ENCODE data around the gene TECR. TPM values are rescaled to one million over a fixed set of nuclear protein-coding genes. Genes with fewer than 3 reads are reported as not detected.
A peak's percentile ranks its signal among the peaks of the same experiment; 100 is the strongest.
"Not testable (repeated sequence)": the region's sequence is repeated elsewhere in the genome, so short reads cannot be mapped to it uniquely, and the experiment has no call there.

TECR gene
- total RNA-seq, 2 experiments from 2014 or later: 102 to 105 TPM

DNA sequence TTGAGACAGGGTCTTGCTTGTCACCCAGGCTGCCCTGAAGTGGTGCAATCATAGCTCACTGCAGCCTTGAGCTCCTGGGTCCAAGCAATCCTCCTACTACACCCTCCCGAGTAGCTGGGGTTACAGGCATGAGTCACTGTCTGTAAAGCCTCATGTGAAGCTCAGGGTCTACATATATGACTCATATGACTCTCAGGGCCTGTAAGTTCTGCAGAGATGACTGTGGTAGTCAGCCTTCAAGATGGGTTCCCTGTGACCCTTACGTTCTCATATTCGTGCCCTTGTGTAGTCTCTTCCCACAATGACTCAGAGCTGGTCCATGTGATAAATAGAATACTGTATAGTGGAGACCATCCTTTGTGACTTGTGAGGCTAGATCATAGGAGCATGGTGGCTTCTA lies 55.8 kb downstream of the TECR start:
- intact Hi-C loops (cut with micrococcal nuclease); H3K36me3 Mint-ChIP-seq (ENCODE audit: low read depth); H3K9me3 Mint-ChIP-seq; H3K27me3 Mint-ChIP-seq (ENCODE audit: low read depth); H3K4me3 Mint-ChIP-seq; CTCF ChIA-PET; H3K27ac Mint-ChIP-seq: not testable (repeated sequence)
- peaks cover 10% of the 10 kb centered on the region for H3K4me1 Mint-ChIP-seq (ENCODE audit: low read depth)
- peak; percentile 66 for DNase-seq

- DNase-seq: peak; percentile 55
- intact Hi-C loops (cut with micrococcal nuclease); H3K9me3 Mint-ChIP-seq; H3K4me3 Mint-ChIP-seq; H3K36me3 Mint-ChIP-seq (ENCODE audit: low read depth); H3K27me3 Mint-ChIP-seq (ENCODE audit: low read depth); H3K27ac Mint-ChIP-seq; CTCF ChIA-PET; H3K4me1 Mint-ChIP-seq (ENCODE audit: low read depth): not testable (repeated sequence)
These were observed 60.0 kb downstream of the TECR start for GRCh38 chr19:14589433-14589832.

DNA sequence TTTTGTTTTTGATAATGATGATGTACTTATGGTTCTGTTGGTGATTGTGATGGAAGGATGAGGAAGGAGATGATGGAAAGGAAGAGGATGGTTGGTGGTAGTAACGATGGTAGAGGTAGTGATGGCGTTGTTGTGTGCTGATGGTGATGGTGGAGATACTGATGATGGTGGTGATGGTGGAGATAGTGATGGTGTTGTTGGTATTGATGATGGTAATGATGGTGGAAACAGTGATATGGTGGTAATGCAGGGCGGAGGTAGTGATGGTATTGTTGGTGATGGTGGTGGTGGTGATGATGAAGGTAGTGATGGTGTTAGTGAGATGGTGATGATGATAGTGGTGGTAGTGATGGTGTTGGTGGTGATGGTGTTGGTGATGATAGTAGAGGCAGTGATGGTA lies 66.2 kb downstream of the TECR start:
- Mint-ChIP-seq H3K27ac (no peak overlapping the region), H3K27me3 (ENCODE audit: low read depth) (peaks cover 4% of the 10 kb centered on the region), H3K4me3 (no peak overlapping the region), H3K4me1 (ENCODE audit: low read depth) (no peaks in the 10 kb centered on the region), H3K36me3 (ENCODE audit: low read depth) (no peaks in the 10 kb centered on the region), H3K9me3 (peaks cover 5% of the 10 kb centered on the region)
- intact Hi-C loops (cut with micrococcal nuclease): no loop called here
- CTCF ChIA-PET: no interaction called here
- no peak for DNase-seq

DNA sequence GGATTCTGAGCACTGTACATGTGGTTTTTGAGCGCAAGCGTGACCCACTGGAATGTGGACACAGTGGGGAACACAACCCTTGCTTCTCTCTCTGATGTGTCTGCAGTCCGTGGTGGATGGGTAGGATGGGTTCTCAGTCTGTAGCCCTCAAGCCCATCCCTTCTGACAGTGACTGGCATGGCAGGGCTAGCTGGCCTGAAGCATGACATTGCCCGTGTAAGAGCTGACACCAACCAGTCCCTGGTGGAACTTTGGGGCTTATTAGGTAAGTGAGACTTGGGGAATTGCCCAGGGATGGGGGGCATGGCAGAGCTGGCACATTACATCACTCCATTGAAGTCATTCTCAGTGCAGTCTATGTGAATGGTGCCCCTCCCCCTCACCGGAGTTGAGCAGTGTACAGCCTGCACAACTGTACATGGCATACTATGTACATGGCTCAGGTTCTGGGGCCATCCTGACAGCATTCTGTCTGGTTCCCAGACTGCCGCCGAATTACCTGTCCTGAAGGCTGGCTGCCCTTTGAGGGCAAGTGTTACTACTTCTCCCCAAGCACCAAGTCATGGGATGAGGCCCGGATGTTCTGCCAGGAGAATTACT lies 70.3 kb downstream of the TECR start:
- Mint-ChIP-seq H3K36me3 (ENCODE audit: low read depth) (no peaks in the 10 kb centered on the region), H3K4me3 (no peak overlapping the region), H3K4me1 (ENCODE audit: low read depth) (peaks cover 12% of the 10 kb centered on the region), H3K27me3 (ENCODE audit: low read depth) (no peaks in the 10 kb centered on the region), H3K9me3 (peaks cover 5% of the 10 kb centered on the region), H3K27ac (no peak overlapping the region)
- no peak for DNase-seq
- CTCF ChIA-PET: no interaction called here
- intact Hi-C loops (cut with micrococcal nuclease): no loop called here

DNA sequence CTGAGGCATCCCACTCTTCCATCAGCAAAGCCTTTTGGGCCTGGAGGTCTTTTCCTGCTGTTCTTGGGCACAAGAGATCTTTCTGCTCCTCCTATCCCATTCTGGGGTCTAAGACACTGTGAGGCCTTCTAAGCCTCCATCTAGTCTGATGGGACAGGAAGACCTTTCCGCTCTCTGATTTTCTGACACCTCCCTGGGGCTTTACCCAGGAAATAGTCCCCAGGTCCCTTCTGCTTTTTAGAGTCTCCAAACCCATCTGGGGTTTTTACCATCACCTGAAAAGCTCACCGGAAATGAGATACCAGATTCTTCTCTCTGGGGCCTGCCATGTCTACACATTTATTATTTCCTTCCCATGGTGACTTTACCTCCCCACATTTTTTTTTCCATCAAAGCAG lies 74.6 kb downstream of the TECR start:
- Mint-ChIP-seq H3K27me3 (ENCODE audit: low read depth) (no peaks in the 10 kb centered on the region), H3K36me3 (ENCODE audit: low read depth) (no peaks in the 10 kb centered on the region), H3K9me3 (no peaks in the 10 kb centered on the region), H3K4me1 (ENCODE audit: low read depth) (peaks cover 12% of the 10 kb centered on the region), H3K4me3 (no peak overlapping the region), H3K27ac (no peak overlapping the region)
- CTCF ChIA-PET: interaction anchor here (0.7 to 1.5 kb wide), 3 partner anchors 31 to 224 kb away, joined by 3 to 6 read pairs (median 4); no protein-coding TSS in a partner anchor
- DNase-seq: peak; percentile 25
- intact Hi-C loops (cut with micrococcal nuclease): no loop called here

- no peak overlapping the region for H3K27ac Mint-ChIP-seq
These were observed 77.2 kb downstream of the TECR start for GRCh38 chr19:14606627-14607026.

GRCh38 chr19:14611051-14611450 lies 81.7 kb downstream of the TECR start:
- CTCF ChIA-PET: interaction anchor here (1.1 kb wide), 1 partner anchor 38 kb away, joined by 3 read pairs; no protein-coding TSS in a partner anchor
- no peaks in the 10 kb centered on the region for H3K36me3 Mint-ChIP-seq (ENCODE audit: low read depth)

More at GRCh38 chr19:14606627-14607026, 77.2 kb downstream of the TECR start:
- Mint-ChIP-seq H3K4me3 (no peak overlapping the region), H3K27me3 (ENCODE audit: low read depth) (no peaks in the 10 kb centered on the region), H3K36me3 (ENCODE audit: low read depth) (no peaks in the 10 kb centered on the region), H3K9me3 (no peaks in the 10 kb centered on the region), H3K4me1 (ENCODE audit: low read depth) (peaks cover 12% of the 10 kb centered on the region)
- intact Hi-C loops (cut with micrococcal nuclease): no loop called here
- DNase-seq: no peak
- CTCF ChIA-PET: no interaction called here

DNA sequence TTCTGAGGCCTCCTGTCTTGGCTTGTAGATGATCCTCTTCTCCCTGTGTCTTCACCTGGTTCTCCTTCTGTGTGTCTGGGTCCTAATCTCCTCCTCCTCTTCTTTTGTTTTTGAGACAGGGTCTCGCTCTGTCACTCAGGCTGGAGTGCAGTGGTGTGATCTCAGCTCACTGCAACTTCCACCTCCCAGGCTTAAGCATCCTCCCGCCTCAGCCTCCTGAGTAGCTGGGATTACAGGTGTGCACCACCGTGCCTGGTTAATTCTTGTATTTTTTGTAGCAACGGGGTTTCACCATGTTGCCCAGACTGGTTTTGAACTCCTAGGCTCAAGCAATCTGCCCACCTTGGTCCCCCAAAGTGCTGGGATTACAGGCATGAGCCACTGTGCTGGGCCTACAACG lies 82.8 kb downstream of the TECR start:
- CTCF ChIA-PET; H3K9me3 Mint-ChIP-seq; H3K27me3 Mint-ChIP-seq (ENCODE audit: low read depth); DNase-seq; H3K27ac Mint-ChIP-seq; intact Hi-C loops (cut with micrococcal nuclease); H3K36me3 Mint-ChIP-seq (ENCODE audit: low read depth); H3K4me1 Mint-ChIP-seq (ENCODE audit: low read depth): not testable (repeated sequence)
- H3K4me3 Mint-ChIP-seq: peak overlapping the region; percentile 15

More at GRCh38 chr19:14611051-14611450, 81.7 kb downstream of the TECR start:
- intact Hi-C loops (cut with micrococcal nuclease): no loop called here
- DNase-seq: no peak
- H3K9me3 Mint-ChIP-seq: no peaks in the 10 kb centered on the region
- H3K27ac Mint-ChIP-seq: no peak overlapping the region
- H3K4me3 Mint-ChIP-seq: no peak overlapping the region
- no peaks in the 10 kb centered on the region for H3K27me3 Mint-ChIP-seq (ENCODE audit: low read depth)
- no peaks in the 10 kb centered on the region for H3K4me1 Mint-ChIP-seq (ENCODE audit: low read depth)

DNA sequence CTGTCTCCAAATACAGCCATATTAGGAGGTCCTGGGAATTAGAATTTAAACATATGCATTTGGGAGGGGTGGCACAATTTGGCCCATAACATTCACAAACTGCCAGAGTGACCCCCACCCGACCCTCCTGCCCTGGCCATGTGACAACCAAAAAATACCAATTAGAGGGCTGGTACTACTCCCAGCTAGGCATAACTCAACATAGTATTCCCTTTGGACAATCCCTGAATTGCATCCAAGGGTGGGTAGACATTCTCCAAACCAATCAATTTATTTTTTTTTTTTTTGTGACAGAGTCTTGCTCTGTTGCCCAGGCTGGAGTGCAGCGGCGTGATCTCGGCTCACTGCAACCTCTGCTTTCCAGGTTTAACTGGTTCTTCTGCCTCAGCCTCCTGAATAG lies 83.3 kb downstream of the TECR start:
- intact Hi-C loops (cut with micrococcal nuclease): no loop called here
- no peaks in the 10 kb centered on the region for H3K9me3 Mint-ChIP-seq
- no peak overlapping the region for H3K27ac Mint-ChIP-seq
- H3K27me3 Mint-ChIP-seq (ENCODE audit: low read depth): peaks cover 1% of the 10 kb centered on the region
- no peaks in the 10 kb centered on the region for H3K4me1 Mint-ChIP-seq (ENCODE audit: low read depth)
- H3K36me3 Mint-ChIP-seq (ENCODE audit: low read depth): no peaks in the 10 kb centered on the region
- CTCF ChIA-PET: no interaction called here
- DNase-seq: no peak
- no peak overlapping the region for H3K4me3 Mint-ChIP-seq

GRCh38 chr19:14613399-14614098 lies 84.2 kb downstream of the TECR start:
- H3K27ac Mint-ChIP-seq, H3K4me3 Mint-ChIP-seq: not testable (repeated sequence)

GRCh38 chr19:14614099-14614412 lies 84.7 kb downstream of the TECR start:
- intact Hi-C loops (cut with micrococcal nuclease): no loop called here
- peaks cover 3% of the 10 kb centered on the region for H3K9me3 Mint-ChIP-seq
- H3K27me3 Mint-ChIP-seq (ENCODE audit: low read depth): peaks cover 4% of the 10 kb centered on the region
- H3K4me1 Mint-ChIP-seq (ENCODE audit: low read depth): no peaks in the 10 kb centered on the region
- CTCF ChIA-PET: no interaction called here
- no peak overlapping the region for H3K4me3 Mint-ChIP-seq
- no peak for DNase-seq
- H3K36me3 Mint-ChIP-seq (ENCODE audit: low read depth): no peaks in the 10 kb centered on the region
- H3K27ac Mint-ChIP-seq: no peak overlapping the region

More at GRCh38 chr19:14613399-14614098, 84.2 kb downstream of the TECR start:
- CTCF ChIA-PET; H3K27me3 Mint-ChIP-seq (ENCODE audit: low read depth); H3K9me3 Mint-ChIP-seq; DNase-seq; intact Hi-C loops (cut with micrococcal nuclease); H3K36me3 Mint-ChIP-seq (ENCODE audit: low read depth); H3K4me1 Mint-ChIP-seq (ENCODE audit: low read depth): not testable (repeated sequence)
